ENCODE measurements around the gene DLG5.

The DLG5 gene

GRCh38 chr10:77841711-77842375, 84.7 kb downstream of the DLG5 start:
- DNase-seq, result no peak

- DNase-seq, result no peak
Observed at GRCh38 chr10:77840636-77841035, 85.9 kb downstream of the DLG5 start.

GRCh38 chr10:77837925-77838595, 88.5 kb downstream of the DLG5 start:
- no peak for DNase-seq

GRCh38 chr10:77837248-77837924, 89.2 kb downstream of the DLG5 start:
- DNase-seq, result peak; percentile 74

GRCh38 chr10:77836299-77836820, 90.2 kb downstream of the DLG5 start:
- peak; percentile 82 for DNase-seq

- DNase-seq, result no peak
Observed at GRCh38 chr10:77835669-77836086, 90.9 kb downstream of the DLG5 start.

- no peak for DNase-seq
Observed at GRCh38 chr10:77834943-77835668, 91.4 kb downstream of the DLG5 start.

- DNase-seq, result no peak
Observed at GRCh38 chr10:77834540-77834939, 92.0 kb downstream of the DLG5 start.

GRCh38 chr10:77833792-77834191, 92.8 kb downstream of the DLG5 start:
- no peak for DNase-seq

GRCh38 chr10:77833225-77833624, 93.3 kb downstream of the DLG5 start:
- DNase-seq, result no peak

- DNase-seq, result peak; percentile 68
Observed at GRCh38 chr10:77832238-77832637, 94.3 kb downstream of the DLG5 start.

GRCh38 chr10:77829356-77829755, 97.2 kb downstream of the DLG5 start:
- no peak for DNase-seq

- DNase-seq, result no peak
Observed at GRCh38 chr10:77828377-77828776, 98.2 kb downstream of the DLG5 start.

GRCh38 chr10:77827366-77827765, 99.2 kb downstream of the DLG5 start:
- DNase-seq, result no peak

GRCh38 chr10:77825965-77826364, 100.6 kb downstream of the DLG5 start:
- DNase-seq, result no peak

- DNase-seq, result no peak
Observed at GRCh38 chr10:77824908-77825307, 101.6 kb downstream of the DLG5 start.

- DNase-seq, result no peak
Observed at GRCh38 chr10:77823811-77824542, 102.6 kb downstream of the DLG5 start.

- DNase-seq, result no peak
Observed at GRCh38 chr10:77821551-77821950, 105.0 kb downstream of the DLG5 start.

GRCh38 chr10:77821036-77821435, 105.5 kb downstream of the DLG5 start:
- no peak for DNase-seq

GRCh38 chr10:77820349-77820748, 106.2 kb downstream of the DLG5 start:
- no peak for DNase-seq

GRCh38 chr10:77819210-77820112, 107.1 kb downstream of the DLG5 start:
- DNase-seq, result no peak

All from CD4-positive, alpha-beta T cell treated with Interleukin-4 for 4 hours (primary cell).